HS-27A (cell line): Measurements from ENCODE around the gene CABP2.

ENCODE experiments used
- DNase-seq: peaks from one replicate; pipeline ENCODE4 v3.0.0-alpha.2; 2012; ENCODE audit warnings: low read depth, missing footprints

Gene CABP2

DNA sequence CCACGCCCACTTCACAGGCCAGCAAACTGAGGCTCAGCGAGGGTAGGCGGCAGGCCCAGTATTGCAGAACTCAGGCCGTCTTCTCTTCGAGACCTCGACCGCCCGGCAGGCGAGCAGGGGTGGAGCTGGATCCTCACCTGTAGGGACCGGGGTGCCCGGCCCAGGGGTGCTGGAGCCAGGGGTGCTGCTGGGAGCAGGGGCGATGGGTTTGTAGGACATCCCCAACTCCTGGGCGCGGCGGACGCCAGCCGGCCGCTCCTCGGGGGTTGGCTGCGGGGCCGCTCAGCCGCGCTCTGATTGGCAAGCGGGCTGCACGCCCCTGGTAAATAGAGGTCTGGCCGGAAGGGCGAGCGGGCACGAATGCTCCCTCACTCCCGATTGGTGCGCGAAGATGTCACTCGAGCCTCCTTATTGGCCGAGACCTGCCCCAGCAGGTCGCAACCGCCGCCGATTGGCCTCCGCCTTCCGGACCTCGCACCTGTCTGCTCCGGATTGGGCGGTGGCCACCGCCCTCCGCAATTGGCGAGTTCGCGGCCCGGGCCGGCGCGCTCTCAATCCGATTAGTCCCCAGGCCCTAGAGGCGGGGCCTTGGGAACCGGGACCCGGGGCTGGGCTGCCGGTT lies 15.3 kb downstream of the CABP2 start, which contains the start of gene CDK2AP2:
Gene CDK2AP2, minus strand, starts transcription at position 299 of the 622 bp plus-strand sequence. Its CDS starts 80 bp downstream, at position 219.
- DNase-seq, result peak; percentile 98

DNA sequence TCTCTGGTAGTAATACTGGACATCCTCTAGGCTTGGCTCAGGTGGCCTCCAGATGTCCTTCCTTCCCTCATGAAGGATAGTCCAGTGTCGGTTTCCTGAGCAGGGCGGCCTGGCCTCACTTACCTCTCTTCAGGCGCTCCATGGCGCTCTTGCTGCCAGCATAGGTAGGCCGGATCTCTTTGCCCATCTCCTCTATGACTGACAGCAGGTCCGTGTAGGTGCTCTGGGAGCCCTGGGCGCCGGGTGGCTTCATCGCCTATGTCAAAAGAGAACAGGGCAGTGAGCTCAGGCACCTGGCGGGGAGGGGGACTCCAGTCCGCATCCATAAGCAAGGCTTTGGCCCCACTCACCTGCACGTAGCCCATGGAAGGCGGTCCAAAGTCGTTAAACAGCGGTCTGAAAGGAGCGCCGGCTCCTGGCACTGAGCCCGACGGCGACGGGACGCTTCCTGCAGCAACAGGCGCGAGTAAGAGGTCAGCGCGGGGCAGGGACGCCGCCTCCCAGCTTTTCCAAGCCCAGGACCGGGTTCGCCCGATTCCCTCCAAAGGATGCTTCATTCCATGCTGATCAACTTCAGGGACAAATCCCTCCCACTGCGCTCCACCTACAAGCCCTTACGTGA lies 15.9 kb downstream of the CABP2 start:
- DNase-seq, result no peak

DNA sequence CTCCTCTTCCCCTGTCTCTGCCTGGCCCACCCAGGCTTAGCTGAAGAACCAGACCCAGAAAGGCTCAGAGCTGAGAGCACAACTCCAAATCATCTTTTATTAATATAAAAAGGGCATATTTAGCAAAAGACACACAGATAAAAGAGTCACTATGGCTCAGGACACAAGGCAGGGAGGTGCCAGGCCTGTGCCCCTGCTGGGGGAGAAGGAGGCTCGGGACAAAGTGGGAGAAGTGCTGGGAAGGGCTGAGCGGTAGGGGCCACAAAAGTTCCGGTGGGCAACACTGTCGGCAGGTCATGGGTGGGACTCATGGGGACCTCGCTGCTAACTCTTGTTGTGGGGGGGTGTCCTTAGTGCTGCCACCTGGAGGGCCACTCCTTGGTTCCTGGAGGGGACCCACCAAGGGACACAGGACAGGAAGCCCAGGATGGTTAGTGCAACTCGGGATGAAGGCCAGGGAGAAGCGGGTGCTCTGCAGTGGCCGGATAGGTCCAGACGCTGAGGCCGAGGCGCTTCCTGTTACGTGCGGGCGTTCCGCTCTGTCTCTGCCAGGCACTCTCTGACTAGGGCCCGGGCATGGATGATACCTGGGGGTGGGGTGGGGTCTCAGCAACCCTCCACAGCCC lies 16.7 kb downstream of the CABP2 start:
- no peak for DNase-seq

DNA sequence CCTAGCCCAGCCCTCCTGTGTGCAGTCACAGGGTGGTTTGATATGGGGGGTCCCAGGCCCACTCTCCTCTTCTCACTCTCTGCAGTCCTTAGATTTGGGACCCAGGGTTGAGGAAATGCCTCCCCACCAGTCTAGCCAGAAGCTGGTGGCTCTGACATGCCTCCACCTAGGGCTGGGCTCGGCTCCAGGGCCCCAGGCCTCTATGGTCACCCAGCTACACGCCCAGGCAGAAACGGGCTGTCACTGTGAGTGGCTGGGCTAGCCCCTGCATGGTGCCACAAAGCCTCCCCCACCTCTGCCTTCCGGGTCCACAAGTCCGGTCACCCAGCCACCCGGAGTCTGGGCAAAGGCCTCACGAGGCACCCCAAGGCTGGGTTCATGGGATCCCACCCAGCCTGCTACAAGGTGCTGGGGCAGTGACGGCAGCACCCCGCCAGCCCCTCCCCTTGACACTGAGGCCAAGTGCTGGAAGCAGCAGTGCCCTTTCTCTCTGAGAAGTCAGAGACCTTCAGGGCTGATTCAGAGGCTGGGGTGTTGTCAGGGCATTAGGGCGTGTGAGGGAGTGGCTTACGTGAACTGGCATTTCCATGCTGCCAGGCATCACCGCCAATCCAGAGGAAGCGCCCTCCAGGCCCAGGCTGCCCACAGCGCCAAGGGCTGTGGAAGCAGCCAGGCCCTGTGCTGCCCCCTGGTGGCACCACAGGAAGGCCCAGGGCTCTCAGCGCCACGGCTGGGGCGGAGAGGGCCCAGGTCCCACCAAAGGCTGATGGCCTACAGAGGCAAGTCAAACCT lies 17.4 kb downstream of the CABP2 start:
- peak; percentile 92 for DNase-seq

DNA sequence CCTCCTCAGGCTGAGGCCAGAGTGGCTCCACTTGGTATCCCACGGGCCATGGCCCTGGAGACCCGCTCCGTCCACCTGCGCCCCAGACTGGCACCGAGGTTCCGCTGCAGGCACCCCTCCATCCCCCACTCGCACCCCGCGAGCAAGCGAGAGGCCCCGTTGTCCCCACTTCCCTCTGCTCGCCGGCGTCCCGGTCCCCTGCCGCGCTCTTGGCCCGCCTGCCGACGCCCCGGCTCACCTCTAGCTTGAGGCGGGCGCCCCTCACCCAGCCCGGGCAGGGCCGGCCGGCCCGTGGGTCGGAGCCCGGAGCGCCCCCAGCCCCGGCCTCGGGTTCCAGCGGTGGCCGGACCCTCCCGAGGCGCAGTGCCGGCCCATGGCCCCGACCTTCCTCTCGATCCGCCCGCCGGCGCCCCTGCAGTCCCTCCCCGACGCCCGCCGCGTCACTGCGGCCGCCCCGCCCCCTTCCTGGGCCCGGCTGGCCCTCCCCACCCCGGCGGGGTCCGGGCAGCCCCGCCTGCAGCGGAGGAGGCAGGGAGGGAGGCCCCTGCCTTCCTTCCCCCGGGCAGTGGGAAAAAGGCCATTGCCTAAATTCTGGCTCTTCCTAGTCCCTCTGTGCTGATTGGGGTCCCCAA lies 18.2 kb downstream of the CABP2 start, which contains the start of gene PITPNM1:
Gene PITPNM1, minus strand, starts transcription at position 414 of the 632 bp plus-strand sequence. CDS start 1,183 bp downstream, outside the sequence.
- DNase-seq, result no peak

DNA sequence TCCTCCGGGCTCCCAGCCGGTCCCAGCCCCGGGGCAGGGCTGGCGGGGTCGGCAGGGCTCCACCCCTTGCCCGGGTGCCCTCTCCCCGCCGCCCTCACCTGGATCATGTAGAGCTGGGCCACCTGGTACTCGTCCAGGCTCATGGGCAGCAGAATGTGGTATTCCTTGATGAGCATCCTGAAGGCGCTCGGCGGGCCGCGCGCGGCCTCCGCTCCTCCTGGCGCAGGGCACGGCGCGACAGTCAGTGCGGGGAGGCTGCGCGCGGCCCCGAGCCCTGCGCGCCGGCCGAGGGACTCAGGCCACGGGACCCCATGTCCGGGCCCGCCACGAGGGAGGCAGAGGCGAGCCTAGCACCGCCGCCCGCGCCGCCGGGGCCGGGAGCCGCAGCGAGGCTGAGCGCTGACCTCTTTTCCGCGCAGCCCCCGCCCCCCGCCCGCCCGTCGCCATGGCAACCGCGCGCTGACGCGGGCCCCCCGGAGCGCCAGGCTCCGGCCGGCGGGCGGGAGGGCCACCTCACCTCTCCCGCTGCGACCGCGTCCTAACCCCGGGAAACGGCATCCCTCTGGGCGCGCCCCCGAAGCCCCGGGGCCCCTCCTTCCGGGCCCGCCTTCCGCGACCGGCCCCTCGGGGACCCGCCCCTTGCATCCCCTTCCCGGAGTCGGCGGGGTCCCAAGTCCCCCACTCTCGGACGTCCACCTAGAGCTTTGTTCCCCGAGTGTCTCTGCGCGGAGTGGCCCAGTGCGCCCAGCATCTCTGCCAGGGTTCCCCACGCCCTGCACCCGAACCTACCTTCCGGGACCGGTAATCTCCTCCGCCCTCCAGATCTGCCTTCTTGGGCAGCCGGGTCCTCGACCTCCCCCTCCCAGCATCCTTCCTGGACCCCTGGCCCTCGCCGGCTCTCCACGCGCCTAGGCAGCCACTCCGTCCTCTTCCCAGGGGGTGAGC lies 19.0 kb downstream of the CABP2 start:
- no peak for DNase-seq

DNA sequence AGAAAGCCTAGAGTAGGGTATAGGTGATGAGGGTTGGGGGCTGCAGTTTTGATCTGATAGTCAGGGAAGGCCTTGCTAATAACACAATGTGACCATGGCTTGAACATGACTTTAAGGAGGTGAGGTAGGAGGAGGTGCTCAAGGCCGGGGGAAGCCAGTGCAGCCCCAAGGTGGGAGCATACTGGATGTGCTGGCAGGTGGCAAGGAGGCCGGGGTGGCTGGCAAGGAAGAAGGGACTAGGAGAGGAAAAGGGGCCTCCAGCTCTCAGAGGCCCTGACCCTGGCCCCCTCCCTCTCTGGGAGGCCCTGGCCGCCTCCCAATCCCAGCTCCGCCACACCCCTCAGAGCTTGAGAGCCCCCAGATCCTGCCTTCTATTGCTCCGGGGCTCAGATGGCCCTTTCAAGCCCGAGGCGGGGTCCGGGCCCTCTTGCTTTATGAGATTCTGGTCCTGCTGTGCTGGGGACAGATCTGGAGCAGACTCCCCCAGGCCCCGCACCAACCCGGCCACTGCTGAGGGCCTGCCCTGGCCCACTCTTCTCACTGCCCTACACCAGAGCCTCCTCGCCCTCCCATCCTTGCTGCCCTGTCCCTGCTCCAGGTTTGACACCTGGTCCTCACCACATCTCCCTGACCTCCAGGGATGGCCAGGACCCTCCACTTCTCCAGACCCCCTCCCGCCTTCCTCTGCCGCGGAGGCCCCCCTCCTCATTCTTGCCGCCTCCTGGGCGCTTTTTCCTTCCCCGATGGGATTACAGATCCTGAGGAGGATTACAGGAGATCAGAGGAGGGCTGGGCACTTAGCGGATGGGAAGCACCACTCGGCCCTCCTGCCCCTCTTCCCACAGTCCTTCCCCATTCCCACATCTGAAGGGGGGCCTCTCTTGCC lies 19.9 kb downstream of the CABP2 start:
- DNase-seq, result no peak

DNA sequence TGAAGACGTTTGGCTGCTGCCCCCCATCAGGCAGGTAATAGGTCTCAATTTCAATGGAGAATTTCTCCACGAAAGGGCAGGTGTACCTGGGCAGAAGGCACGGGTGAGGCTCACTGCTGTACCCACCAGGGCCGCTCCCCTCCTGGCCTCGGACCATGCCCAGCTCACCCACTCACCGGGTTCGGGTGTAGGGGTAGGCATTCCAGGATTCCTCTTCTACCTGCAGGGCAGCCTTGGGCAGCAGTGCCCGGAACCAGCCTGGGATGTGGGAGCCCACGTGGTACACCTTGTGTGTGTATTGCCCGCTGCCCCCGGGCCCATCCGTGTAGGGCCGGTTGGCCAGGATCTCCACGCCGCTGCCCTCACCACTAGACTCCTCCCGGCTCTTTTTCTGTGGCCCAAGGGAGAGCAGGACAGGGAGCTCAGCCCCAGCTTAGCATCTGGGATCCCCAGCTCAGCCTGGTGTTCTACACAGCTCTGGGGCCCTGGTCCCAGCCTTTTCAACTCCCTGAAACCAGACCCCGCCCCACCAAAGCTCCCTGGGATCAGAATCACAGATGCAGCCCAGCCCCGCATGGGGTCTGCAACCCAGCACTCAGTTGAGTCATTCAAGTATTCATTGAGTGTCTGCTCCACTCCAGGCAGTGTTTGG lies 20.8 kb downstream of the CABP2 start:
- no peak for DNase-seq

DNA sequence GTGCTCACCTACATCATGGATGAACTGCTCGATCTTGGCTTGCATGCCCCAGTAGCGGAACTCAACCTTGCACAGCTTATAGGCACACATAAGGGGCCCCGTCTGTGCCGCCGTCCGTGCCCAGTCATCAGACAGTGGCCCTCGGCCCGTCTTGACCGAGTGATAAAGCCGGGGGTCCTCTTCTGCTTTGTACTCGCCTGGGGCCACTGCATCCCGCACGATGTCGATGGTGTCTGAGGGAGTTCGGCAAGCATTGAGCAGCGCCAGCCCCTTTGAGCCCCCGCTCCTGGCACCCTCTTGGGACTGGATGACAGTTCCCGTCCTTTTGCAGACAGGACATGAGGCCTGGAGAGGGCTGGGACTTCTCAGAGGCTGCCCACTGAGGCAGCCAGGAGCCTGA lies 21.4 kb downstream of the CABP2 start:
- no peak for DNase-seq

DNA sequence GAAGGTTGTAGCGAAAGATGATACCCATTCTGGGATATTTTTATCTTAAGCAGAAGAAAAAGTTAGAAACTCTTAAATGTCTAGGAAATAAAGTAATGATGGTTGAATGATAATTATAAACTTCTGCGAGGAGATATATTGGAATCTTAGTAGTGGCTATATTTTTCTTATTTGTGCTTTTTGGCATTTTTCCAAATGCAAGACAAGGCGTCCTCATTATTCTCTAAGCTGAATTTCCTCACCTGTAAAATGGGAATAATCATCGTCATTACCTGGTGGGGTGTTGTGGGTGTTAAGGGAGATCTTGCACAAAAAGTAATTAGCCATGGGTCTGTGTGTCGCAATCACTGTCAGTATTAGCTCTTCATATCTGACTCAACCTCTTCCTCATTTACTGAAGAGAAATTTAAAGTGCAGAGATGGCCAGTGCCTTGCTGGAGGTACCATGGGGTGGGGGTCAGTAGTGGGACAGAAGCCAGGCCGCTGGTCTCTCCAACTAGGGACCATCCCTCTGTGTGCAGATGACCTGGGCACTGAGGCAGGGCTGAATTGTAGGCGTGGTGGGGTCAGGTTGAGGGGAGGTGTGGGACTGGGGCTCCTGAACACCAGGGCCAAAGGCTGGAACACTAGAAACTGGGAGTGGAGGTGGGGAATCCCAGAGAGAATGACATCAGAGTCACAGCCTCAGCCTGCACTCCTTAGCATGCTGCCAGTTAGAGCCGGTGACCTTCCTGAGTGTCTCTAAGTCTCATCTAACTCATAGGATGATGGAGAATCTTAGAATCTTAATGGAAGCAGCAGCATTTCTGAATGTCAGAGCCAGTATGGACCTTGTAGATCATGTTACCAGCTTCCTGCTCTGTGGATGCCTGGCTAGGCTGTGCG lies 22.2 kb downstream of the CABP2 start:
- no peak for DNase-seq

DNA sequence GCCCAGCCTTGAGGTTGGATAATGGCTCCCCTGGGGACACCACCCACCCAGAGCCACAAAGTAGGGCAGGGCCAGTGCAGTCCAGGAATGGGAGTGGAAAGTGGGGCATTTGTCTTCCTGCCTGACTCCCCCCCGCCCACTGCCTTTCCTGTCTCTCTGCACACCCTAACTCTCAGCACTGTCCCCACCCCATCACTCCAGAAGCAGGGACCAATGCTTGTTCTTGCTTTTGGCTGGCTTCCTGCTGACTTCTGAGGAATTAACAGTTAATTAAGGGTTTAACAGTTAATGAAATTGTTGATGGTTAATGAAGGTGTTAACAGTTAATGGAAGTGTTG lies 22.8 kb downstream of the CABP2 start:
- no peak for DNase-seq

DNA sequence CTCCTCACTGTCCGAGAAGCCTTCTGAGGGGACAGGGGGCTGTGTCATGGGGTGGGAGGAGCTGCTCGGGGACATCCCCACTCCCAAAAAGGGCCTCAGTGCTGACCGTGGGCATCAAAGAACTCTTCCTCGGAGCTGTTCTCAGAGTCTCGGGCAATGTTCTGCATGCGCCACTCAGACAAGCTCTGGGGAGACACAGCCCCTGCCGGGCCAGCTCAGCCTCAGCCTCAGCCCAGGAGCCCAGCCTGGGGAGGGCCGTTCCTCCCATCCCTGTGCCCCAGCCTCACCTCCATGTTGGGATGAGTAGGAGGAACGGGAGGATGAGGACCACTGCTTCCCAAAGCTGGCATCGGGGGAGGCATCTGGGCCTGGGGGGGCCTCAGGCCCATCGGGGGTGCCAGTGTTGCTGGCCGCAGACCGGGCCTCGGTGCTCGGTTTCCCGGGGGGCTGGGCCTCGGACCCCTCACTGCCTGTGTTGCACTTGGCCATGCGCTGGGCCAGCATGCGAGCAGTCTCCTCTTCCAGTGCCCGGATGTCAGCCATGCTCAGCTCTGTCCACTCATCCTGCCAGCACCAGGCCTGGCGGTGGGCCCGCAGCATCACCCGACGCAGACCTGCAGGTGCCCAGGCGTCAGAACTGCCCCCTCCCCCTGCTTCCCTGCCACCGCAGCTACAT lies 23.3 kb downstream of the CABP2 start:
- no peak for DNase-seq

DNA sequence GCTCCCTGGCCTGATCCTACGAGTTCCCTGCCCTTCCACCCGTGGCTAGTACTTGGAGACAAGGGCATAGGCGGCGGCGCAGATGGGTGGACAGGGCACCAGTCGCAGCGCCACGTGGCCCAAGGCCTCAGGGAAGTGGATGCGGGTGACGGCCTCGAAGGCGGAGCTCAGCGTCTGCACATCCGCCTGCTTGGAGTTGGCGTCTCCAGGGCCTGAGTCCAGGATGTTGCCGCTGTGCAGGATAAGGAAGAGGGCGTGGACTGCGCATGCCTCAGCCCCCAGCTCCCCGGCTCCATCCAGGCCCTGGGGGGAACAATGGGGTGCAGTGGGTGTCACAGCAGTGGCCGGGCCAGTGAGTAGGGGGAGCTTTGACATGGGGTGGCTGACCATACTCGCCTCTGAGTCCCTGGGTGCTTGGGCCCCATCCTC lies 24.7 kb downstream of the CABP2 start:
- DNase-seq, result no peak

DNA sequence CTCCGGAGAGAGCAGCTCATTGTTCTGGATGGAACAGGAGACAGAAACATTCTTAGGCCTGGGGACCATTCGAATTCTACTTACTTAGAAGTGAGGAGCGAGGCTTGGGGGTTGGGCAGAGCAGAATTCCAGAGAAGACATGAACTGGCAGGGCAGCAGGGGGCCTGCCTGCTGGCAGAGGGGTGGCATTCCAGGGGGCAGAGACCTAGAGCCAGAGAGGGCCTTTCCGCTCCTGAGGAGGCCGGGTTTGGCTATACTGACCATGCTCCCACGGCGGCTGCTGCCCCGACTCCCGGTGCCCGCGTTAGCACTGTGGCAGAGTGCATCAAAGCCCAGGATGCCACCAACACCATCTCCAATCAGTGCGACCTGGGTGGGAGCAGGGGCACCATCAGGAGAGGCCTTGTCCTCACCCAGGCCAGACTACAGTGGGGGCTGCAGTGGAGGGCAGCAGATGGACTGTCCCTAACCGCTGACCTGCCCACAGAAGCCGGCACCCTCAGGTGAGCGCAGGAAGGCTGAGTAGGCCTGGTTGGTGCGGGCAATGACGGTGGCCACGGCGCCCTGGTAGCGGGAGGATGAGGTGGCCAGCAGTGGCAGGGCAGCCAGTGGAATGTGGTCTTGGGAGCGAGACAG lies 25.5 kb downstream of the CABP2 start:
- DNase-seq, result no peak

DNA sequence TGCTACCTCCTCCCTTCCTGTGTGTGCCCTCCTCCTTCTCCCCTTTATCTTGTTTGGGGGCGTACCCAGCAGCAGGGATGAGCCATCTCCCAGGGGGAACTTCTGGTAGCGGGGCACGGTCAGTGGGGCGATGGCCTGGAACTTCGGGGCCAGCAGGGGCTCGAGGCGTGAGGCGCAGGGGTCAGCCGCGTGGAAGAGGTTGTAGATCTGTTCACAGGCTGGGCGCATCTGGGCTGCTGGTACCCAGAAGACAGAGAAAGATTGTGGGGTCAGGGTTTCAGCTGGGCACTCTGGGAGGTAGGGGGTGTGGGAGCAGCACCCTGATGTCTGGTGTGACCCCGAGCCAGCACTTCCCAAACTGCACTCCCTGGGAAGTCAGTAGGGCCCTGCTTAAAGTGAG lies 27.1 kb downstream of the CABP2 start:
- DNase-seq, result no peak

DNA sequence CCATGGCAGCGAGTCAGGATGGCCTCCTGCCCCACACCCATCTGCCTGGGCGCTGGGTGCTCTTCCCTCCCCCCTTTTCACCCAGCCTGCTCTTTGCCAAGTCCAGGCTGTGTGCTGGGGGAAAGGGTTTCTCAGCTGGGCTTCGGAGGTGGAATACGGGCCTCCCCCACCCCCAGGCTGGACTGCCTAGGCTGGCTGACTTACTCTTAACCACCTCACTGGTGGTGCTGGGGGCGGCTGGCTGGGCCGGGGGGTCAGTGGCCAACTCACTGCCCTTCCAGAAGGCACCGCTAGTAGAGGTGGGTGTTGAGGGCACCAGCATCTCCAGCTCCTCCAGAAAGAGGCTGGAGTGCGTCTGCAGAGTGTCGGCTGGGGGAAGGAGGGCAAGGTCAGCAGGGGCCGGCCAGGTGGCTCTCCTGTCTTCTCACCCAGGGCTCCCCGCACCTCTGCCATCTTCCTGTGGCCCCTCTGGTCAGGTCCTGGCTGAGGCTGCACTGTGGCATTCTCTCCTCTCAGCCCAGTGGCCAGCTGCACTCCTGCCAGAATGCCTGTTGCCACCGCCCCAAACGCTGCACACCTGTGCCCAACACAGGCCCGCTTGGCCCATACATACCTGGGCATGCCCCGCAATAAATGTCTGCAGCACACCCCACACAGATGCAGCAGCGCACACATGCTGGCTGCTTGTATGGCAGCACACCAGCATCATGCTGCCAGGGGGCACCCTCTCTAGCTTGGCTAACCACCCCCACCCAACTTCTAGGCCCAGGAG lies 27.8 kb downstream of the CABP2 start:
- no peak for DNase-seq
